HEK293 (cell line): Measurements from ENCODE around the gene SHC4.
A peak's percentile ranks its signal among the peaks of the same experiment; 100 is the strongest.

Experiments used
- CTCF ChIA-PET: fragments of 350-600 bp; formaldehyde crosslinking; extraction: SDS; loops from one replicate; lab custom pipeline; 2021; ENCODE audit warnings: antibody characterized with exemption; lab: Yijun Ruan, JAX
- POLR2A ChIA-PET: fragments of 300-600 bp; formaldehyde crosslinking; extraction: SDS; loops from one replicate; lab custom pipeline; 2020; ENCODE audit warnings: antibody characterized with exemption, inconsistent platforms; lab: Yijun Ruan, JAX
- H3K27ac ChIP-seq: fragments of 200-500 bp; sonication (Bioruptor generic); 2 replicates; pipeline ENCODE4 v1.5.1; 2014; ENCODE audit warnings: low read depth, low read length, control low read depth, inconsistent platforms; ENCODE audit errors: extremely low read depth
- H3K36me3 ChIP-seq, 2 experiments: fragments of 200-500 bp in 1 of 2; sonication (Bioruptor generic) in 1 of 2; 1 replicate in 1 of 2; 2 replicates in 1 of 2; pipeline ENCODE4 v1.5.1; 2014 to 2017; ENCODE audit warnings: inconsistent platforms in 2 of 2, low read length in 2 of 2; ENCODE audit not compliant: control insufficient read depth in 2 of 2, insufficient read depth in 1 of 2
- H3K4me1 ChIP-seq: fragments of 200-500 bp; sonication (Bioruptor generic); 2 replicates; pipeline ENCODE4 v1.5.1; 2014; ENCODE audit warnings: mild to moderate bottlenecking, low read length, inconsistent platforms; ENCODE audit not compliant: control insufficient read depth, insufficient read depth
- H3K4me3 ChIP-seq: 2 replicates; pipeline ENCODE4 v1.5.1; 2011; ENCODE audit warnings: low read depth, mild to moderate bottlenecking, control low read depth, low read length, moderate library complexity
- H3K9me3 ChIP-seq: fragments of 200-500 bp; sonication (Bioruptor generic); 2 replicates; pipeline ENCODE4 v1.5.1; 2014; ENCODE audit warnings: low read depth, low read length, inconsistent platforms; ENCODE audit not compliant: control insufficient read depth, insufficient read depth
- FEZF1 ChIP-seq: fragments of 450-650 bp; formaldehyde crosslinking; IDR thresholded peaks from 2 replicates; pipeline ENCODE4 v1.5.1; 2016; ENCODE audit warnings: missing biosample characterization, missing genetic modification characterization
- OSR2 ChIP-seq: fragments of 450-650 bp; formaldehyde crosslinking; IDR thresholded peaks from 2 replicates; pipeline ENCODE4 v1.5.1; 2016; ENCODE audit warnings: missing biosample characterization, missing genetic modification characterization
- SP7 ChIP-seq: fragments of 450-650 bp; formaldehyde crosslinking; IDR thresholded peaks from 2 replicates; pipeline ENCODE4 v1.5.1; 2016; ENCODE audit warnings: missing biosample characterization, missing genetic modification characterization
- WT1 ChIP-seq: fragments of 450-650 bp; formaldehyde crosslinking; IDR thresholded peaks from 2 replicates; pipeline ENCODE4 v1.5.1; 2016; ENCODE audit warnings: missing biosample characterization, missing genetic modification characterization
- ZBTB17 ChIP-seq: fragments of 450-650 bp; formaldehyde crosslinking; IDR thresholded peaks from 2 replicates; pipeline ENCODE4 v1.5.1; 2016; ENCODE audit warnings: missing biosample characterization, missing genetic modification characterization
- ZNF19 ChIP-seq: fragments of 450-650 bp; formaldehyde crosslinking; IDR thresholded peaks from 2 replicates; pipeline ENCODE4; 2016; ENCODE audit warnings: missing biosample characterization, missing genetic modification characterization, low read depth
- ZNF202 ChIP-seq: fragments of 450-650 bp; formaldehyde crosslinking; IDR thresholded peaks from 2 replicates; pipeline ENCODE4 v1.5.1; 2016; ENCODE audit warnings: missing biosample characterization, missing genetic modification characterization, borderline replicate concordance
- ZNF266 ChIP-seq: fragments of 450-650 bp; formaldehyde crosslinking; IDR thresholded peaks from 2 replicates; pipeline ENCODE4 v1.5.1; 2016; ENCODE audit warnings: missing biosample characterization, missing genetic modification characterization, low read depth
- ZNF416 ChIP-seq: fragments of 450-650 bp; formaldehyde crosslinking; IDR thresholded peaks from 2 replicates; pipeline ENCODE4 v1.5.1; 2016; ENCODE audit warnings: missing biosample characterization, missing genetic modification characterization
- ZNF596 ChIP-seq: fragments of 450-650 bp; IDR thresholded peaks from 2 replicates; pipeline ENCODE4 v1.5.0; 2018; ENCODE audit warnings: missing biosample characterization, mild to moderate bottlenecking, missing genetic modification characterization, moderate library complexity
- ZXDB ChIP-seq: fragments of 450-650 bp; formaldehyde crosslinking; IDR thresholded peaks from 2 replicates; pipeline ENCODE4 v1.5.1; 2016; ENCODE audit warnings: missing biosample characterization, missing genetic modification characterization
- TF ChIP-seq, protein P1 (sequence below): fragments of 450-650 bp; formaldehyde crosslinking; IDR thresholded peaks from 2 replicates; pipeline ENCODE4 v1.5.1; 2016; ENCODE audit warnings: missing biosample characterization, missing genetic modification characterization
- TF ChIP-seq, protein P2 (sequence below): fragments of 450-650 bp; IDR thresholded peaks from 2 replicates; pipeline ENCODE4 v1.5.1; 2018; ENCODE audit warnings: missing biosample characterization, mild to moderate bottlenecking, missing genetic modification characterization
- TF ChIP-seq, protein P3 (sequence below): fragments of 450-650 bp; formaldehyde crosslinking; IDR thresholded peaks from 2 replicates; pipeline ENCODE4 v1.5.1; 2016; ENCODE audit warnings: missing biosample characterization, missing genetic modification characterization, low read depth
- TF ChIP-seq, protein P4 (sequence below): fragments of 450-650 bp; formaldehyde crosslinking; IDR thresholded peaks from 2 replicates; pipeline ENCODE4 v1.5.1; 2016; ENCODE audit warnings: missing biosample characterization, missing genetic modification characterization
- TF ChIP-seq, protein P5 (sequence below): fragments of 450-650 bp; formaldehyde crosslinking; IDR thresholded peaks from 2 replicates; pipeline ENCODE4 v1.5.1; 2016; ENCODE audit warnings: missing biosample characterization, missing genetic modification characterization
- TF ChIP-seq, protein P6 (sequence below): fragments of 450-650 bp; formaldehyde crosslinking; IDR thresholded peaks from 2 replicates; pipeline ENCODE4 v1.5.1; 2016; ENCODE audit warnings: missing biosample characterization, missing genetic modification characterization

The SHC4 gene

DNA sequence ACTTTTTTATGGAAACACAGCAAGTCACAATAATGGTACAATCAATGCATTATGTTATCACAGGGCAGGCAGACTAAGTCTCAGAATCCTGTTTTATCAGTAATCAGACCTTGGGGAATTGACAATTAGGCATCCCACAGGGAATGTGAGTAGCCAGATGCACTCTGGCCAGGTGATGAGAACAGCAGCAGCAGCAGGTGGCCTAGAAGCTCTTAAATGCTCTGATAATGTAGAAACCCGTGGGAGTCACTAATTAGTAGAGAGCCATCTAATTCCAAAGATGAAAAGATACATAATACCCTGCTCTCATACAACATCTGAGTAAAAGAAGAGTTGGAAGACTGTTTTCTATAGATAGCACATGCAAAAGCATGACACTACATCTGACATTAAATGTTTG, 165.4 kb downstream of the SHC4 start (continued):
- TF ChIP-seq WT1 (no peak), OSR2 (peak; percentile 84), ZXDB (tag by site-specific recombination) (0 out of 2 replicates have a peak, but pooled peaks have one; percentile 15), SP7 (tag by site-specific recombination) (peak; percentile 57), ZNF596 (peak; percentile 35; the same call in 1 of the 2 replicates), ZBTB17 (tag by site-specific recombination) (no peak; the same call in 1 of the 2 replicates), ZNF266 (tag by site-specific recombination) (no peak), ZNF19 (tag by site-specific recombination) (no peak)
- TF ChIP-seq, protein P1, sequence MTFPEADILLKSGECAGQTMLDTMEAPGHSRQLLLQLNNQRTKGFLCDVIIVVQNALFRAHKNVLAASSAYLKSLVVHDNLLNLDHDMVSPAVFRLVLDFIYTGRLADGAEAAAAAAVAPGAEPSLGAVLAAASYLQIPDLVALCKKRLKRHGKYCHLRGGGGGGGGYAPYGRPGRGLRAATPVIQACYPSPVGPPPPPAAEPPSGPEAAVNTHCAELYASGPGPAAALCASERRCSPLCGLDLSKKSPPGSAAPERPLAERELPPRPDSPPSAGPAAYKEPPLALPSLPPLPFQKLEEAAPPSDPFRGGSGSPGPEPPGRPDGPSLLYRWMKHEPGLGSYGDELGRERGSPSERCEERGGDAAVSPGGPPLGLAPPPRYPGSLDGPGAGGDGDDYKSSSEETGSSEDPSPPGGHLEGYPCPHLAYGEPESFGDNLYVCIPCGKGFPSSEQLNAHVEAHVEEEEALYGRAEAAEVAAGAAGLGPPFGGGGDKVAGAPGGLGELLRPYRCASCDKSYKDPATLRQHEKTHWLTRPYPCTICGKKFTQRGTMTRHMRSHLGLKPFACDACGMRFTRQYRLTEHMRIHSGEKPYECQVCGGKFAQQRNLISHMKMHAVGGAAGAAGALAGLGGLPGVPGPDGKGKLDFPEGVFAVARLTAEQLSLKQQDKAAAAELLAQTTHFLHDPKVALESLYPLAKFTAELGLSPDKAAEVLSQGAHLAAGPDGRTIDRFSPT, result 0 out of 2 replicates have a peak, but pooled peaks have one; percentile 28
- TF ChIP-seq, protein P2, sequence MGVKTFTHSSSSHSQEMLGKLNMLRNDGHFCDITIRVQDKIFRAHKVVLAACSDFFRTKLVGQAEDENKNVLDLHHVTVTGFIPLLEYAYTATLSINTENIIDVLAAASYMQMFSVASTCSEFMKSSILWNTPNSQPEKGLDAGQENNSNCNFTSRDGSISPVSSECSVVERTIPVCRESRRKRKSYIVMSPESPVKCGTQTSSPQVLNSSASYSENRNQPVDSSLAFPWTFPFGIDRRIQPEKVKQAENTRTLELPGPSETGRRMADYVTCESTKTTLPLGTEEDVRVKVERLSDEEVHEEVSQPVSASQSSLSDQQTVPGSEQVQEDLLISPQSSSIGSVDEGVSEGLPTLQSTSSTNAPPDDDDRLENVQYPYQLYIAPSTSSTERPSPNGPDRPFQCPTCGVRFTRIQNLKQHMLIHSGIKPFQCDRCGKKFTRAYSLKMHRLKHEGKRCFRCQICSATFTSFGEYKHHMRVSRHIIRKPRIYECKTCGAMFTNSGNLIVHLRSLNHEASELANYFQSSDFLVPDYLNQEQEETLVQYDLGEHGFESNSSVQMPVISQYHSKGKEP (tag by site-specific recombination), result peak; percentile 28; the same call in 1 of the 2 replicates
- TF ChIP-seq, protein P3, sequence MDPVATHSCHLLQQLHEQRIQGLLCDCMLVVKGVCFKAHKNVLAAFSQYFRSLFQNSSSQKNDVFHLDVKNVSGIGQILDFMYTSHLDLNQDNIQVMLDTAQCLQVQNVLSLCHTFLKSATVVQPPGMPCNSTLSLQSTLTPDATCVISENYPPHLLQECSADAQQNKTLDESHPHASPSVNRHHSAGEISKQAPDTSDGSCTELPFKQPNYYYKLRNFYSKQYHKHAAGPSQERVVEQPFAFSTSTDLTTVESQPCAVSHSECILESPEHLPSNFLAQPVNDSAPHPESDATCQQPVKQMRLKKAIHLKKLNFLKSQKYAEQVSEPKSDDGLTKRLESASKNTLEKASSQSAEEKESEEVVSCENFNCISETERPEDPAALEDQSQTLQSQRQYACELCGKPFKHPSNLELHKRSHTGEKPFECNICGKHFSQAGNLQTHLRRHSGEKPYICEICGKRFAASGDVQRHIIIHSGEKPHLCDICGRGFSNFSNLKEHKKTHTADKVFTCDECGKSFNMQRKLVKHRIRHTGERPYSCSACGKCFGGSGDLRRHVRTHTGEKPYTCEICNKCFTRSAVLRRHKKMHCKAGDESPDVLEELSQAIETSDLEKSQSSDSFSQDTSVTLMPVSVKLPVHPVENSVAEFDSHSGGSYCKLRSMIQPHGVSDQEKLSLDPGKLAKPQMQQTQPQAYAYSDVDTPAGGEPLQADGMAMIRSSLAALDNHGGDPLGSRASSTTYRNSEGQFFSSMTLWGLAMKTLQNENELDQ, result no peak

DNA sequence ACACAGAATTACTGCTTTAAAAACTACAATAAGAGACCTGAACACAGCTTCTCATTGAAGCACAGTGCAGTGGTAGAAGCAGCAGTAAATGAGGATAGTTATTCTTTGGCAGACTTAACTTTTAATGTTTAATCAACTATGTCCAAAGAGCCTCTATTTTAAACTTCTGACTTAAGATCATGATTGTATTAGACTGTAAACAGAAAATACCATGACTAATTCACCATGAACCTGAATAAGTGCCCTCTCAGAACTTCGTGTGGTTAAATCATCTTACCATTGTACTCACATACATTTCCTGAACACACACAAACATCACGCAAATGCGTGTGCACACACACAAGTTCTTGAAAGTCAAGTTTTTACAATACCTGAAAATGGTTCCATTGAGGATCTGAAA, 166.8 kb downstream of the SHC4 start:
- H3K4me3 ChIP-seq, result no peak overlapping the region
- POLR2A ChIA-PET, result no interaction called here
- H3K9me3 ChIP-seq, result no peaks in the 10 kb centered on the region
- peaks cover 10 to 38% of the 10 kb centered on the region in 2 experiments for H3K36me3 ChIP-seq
- CTCF ChIA-PET, result interaction anchor here (0.6 to 0.7 kb wide), 2 partner anchors 440 to 462 kb away, joined by 3 read pairs; no protein-coding TSS in a partner anchor
- TF ChIP-seq ZNF416 (tag by site-specific recombination) (no peak), ZNF202 (no peak), FEZF1 (no peak)
- TF ChIP-seq, protein P4, sequence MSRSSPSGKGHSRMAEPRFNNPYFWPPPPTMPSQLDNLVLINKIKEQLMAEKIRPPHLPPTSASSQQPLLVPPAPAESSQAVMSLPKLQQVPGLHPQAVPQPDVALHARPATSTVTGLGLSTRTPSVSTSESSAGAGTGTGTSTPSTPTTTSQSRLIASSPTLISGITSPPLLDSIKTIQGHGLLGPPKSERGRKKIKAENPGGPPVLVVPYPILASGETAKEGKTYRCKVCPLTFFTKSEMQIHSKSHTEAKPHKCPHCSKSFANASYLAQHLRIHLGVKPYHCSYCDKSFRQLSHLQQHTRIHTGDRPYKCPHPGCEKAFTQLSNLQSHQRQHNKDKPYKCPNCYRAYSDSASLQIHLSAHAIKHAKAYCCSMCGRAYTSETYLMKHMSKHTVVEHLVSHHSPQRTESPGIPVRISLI (tag by site-specific recombination), result no peak
- TF ChIP-seq, protein P5, sequence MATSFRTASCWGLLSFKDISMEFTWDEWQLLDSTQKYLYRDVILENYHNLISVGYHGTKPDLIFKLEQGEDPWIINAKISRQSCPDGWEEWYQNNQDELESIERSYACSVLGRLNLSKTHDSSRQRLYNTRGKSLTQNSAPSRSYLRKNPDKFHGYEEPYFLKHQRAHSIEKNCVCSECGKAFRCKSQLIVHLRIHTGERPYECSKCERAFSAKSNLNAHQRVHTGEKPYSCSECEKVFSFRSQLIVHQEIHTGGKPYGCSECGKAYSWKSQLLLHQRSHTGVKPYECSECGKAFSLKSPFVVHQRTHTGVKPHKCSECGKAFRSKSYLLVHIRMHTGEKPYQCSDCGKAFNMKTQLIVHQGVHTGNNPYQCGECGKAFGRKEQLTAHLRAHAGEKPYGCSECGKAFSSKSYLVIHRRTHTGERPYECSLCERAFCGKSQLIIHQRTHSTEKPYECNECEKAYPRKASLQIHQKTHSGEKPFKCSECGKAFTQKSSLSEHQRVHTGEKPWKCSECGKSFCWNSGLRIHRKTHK (tag by site-specific recombination), result no peak
- TF ChIP-seq, protein P6, sequence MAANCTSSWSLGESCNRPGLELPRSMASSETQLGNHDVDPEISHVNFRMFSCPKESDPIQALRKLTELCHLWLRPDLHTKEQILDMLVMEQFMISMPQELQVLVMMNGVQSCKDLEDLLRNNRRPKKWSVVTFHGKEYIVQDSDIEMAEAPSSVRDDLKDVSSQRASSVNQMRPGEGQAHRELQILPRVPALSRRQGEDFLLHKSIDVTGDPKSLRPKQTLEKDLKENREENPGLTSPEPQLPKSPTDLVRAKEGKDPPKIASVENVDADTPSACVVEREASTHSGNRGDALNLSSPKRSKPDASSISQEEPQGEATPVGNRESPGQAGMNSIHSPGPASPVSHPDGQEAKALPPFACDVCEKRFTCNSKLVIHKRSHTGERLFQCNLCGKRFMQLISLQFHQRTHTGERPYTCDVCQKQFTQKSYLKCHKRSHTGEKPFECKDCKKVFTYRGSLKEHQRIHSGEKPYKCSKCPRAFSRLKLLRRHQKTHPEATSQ (tag by site-specific recombination), result no peak
- H3K27ac ChIP-seq, result no peak overlapping the region
- H3K4me1 ChIP-seq, result peaks cover 9% of the 10 kb centered on the region
